Measurements from ENCODE around the gene PRKCE.

DNA sequence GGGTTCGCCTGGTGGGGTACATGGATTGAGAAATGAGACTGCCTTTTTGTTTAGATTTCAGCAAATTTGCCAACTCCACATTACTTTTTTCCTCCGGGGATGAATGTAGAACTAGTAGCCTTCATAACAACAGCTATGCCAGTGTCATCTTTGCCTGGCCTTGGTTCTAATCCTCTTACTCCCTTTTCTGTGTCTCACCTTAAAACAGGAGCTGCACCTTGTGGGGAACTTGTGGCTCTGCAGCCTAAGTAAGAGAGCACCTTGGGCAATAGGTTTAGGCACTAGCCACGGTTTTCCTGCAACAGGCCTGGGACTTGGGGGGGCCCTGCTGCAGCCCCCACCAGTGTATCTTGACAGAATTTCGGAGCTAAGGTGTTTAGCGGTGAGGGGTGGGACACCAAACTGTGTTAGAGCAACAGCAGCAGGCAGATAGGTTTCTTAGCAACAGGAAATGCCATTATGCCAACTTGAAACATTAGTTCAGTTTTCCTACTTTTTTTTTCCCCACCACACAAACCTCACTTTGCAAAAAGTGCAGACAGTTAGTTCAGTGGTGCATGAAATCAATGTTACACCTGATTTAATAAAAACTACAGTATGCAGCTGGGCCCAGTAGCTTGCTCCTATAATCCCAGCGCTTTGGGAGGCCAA, 173.7 kb downstream of the PRKCE start:
- TF ChIP-seq GATA2 (IDR thresholded peaks at IDR 0.05; ENCODE audit: low read depth, low read length) (no peak), GATA3 (IDR thresholded peaks at IDR 0.05; ENCODE audit: low read depth, low read length) (no peak)
